Ovary (tissue), 9 donors: ENCODE measurements around the gene BCKDK. TPM values are rescaled to one million over a fixed set of nuclear protein-coding genes. Genes with fewer than 3 reads are reported as not detected.
A peak's percentile ranks its signal among the peaks of the same experiment; 100 is the strongest.
"Not testable (repeated sequence)": the region's sequence is repeated elsewhere in the genome, so short reads cannot be mapped to it uniquely, and the experiment has no call there.

Experiments used
- DNase-seq, 5 donors: peaks; one replicate each; pipeline ENCODE4 v3.0.0-alpha.2; 2019 to 2020
- H3K27ac ChIP-seq, 2 donors: fragments of 200-600 bp; one replicate each; pipeline versions ENCODE4 v1.5.1 to v1.8.0; 2019 to 2022
- H3K27me3 ChIP-seq: fragments of 200-600 bp; one replicate; pipeline ENCODE4 v1.8.0; 2022
- H3K36me3 ChIP-seq: fragments of 200-600 bp; sonication (generic); one replicate; pipeline ENCODE4 v1.5.1; 2019
- H3K4me1 ChIP-seq: one replicate; pipeline ENCODE4 v1.8.1; 2013; ENCODE audit warnings: mild to moderate bottlenecking, moderate library complexity; ENCODE audit not compliant: insufficient read depth
- H3K4me3 ChIP-seq: fragments of 200-600 bp; sonication (generic); one replicate; pipeline ENCODE4 v1.5.1; 2017
- H3K9me3 ChIP-seq, 2 donors: fragments of 200-600 bp in 1 of 2; sonication (generic) in 1 of 2; one replicate each; pipeline versions ENCODE4 v1.5.1 to v1.8.1; 2013 to 2019; ENCODE audit warnings: mild to moderate bottlenecking in 1 of 2, moderate library complexity in 1 of 2
- EP300 ChIP-seq: sonication (generic); formaldehyde crosslinking; IDR thresholded peaks from one replicate; pipeline ENCODE4 v1.6.1; 2017; ENCODE audit warnings: antibody characterized with exemption
- POLR2A ChIP-seq: fragments of 450-650 bp; IDR thresholded peaks from one replicate; pipeline ENCODE4 v1.6.1; 2017; ENCODE audit warnings: antibody characterized with exemption, mild to moderate bottlenecking, moderate library complexity
- WGBS, 3 donors: extraction: QIAGEN DNeasy Blood & Tissue Kit in 1 of 3; methylation state at CpG; one replicate each; pipeline versions ENCODE4 v1.1.5 to v1.1.7; 2013 to 2017; 5-methylcytosine and 5-hydroxymethylcytosine counted together
- intact Hi-C, 4 donors: fragments of 100-400 bp; cut with DNase I; formaldehyde crosslinking; loops; one replicate each; pipeline versions ENCODE4 v1.11.0 to v1.15.1; 2022 to 2023
- polyA plus RNA-seq, 2 donors: library from polyadenylated mRNA; stranded (reverse); fragments of 200-250 nt in 1 of 2; fragments of 350-450 nt in 1 of 2; fragmentation: Illumina TruSeq in 1 of 2; extraction: RNeasy Lipid Tissue Mini Kit (QIAGEN cat#74804) in 1 of 2; gene quantifications; one replicate each; pipeline ENCODE4 v1.2.3, GENCODE V29; 2013 to 2014
- total RNA-seq, 7 donors: library from RNA; depleted of rRNA in 2 of 7; stranded (reverse); fragments of >200 nt in 2 of 7; fragmentation: NEBNext Ultra II Directional in 3 of 7; extraction: Animal tissue kit (Norgen Biotek cat#: 25700) in 3 of 7; gene quantifications; one replicate each; pipeline versions ENCODE4 v1.1.0 to v1.2.4, GENCODE V29; 2016 to 2023
- TF ChIP-seq, protein P1 (sequence below), 3 donors: fragments of 450-650 bp in 2 of 3; fragments of 200-600 bp in 1 of 3; IDR thresholded peaks; one replicate each; pipeline versions ENCODE4 v1.5.1 to v1.8.0; 2016 to 2022; ENCODE audit warnings: antibody characterized with exemption in 3 of 3, mild to moderate bottlenecking in 1 of 3
- donor health status: DM: no; HTN: no; CAD: no; lungs with moderate emphysema.
- donor health status: DM: no; HTN: no; CAD: no.
- donor health status: Bipolar disorder and iron deficiency.
- donor health status: DM: yes; HTN: yes; CAD: no.
- donor health status: DM: no; HTN: no; CAD: no.
- donor health status: DM: yes; HTN: yes; CAD: no.

BCKDK gene
- total and polyA plus RNA-seq, 9 donors, result 18.6 to 51.9 (median 38.6) TPM

GRCh38 chr16:31143011-31143693, 35.0 kb downstream of the BCKDK start:
- Histone ChIP-seq H3K4me1 (peaks cover 7% of the 10 kb centered on the region), H3K27ac (no peak overlapping the region), H3K9me3 (no peaks in the 10 kb centered on the region), H3K27me3 (no peaks in the 10 kb centered on the region), H3K4me3 (peak overlapping the region; percentile 49), H3K36me3 (no peaks in the 10 kb centered on the region)
- peak; percentile 48 to 75 (median 68) for DNase-seq
- TF ChIP-seq POLR2A, result no peak
- no peak for TF ChIP-seq EP300
- TF ChIP-seq, protein P1, sequence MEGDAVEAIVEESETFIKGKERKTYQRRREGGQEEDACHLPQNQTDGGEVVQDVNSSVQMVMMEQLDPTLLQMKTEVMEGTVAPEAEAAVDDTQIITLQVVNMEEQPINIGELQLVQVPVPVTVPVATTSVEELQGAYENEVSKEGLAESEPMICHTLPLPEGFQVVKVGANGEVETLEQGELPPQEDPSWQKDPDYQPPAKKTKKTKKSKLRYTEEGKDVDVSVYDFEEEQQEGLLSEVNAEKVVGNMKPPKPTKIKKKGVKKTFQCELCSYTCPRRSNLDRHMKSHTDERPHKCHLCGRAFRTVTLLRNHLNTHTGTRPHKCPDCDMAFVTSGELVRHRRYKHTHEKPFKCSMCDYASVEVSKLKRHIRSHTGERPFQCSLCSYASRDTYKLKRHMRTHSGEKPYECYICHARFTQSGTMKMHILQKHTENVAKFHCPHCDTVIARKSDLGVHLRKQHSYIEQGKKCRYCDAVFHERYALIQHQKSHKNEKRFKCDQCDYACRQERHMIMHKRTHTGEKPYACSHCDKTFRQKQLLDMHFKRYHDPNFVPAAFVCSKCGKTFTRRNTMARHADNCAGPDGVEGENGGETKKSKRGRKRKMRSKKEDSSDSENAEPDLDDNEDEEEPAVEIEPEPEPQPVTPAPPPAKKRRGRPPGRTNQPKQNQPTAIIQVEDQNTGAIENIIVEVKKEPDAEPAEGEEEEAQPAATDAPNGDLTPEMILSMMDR (IDR thresholded peaks at IDR 0.05), result no peak
- intact Hi-C loops, result loop anchor here in 1 of 4 donors (2.0 kb wide), 1 partner anchor 158 kb away; the partner anchor contains the start of gene HSD3B7
- 46 to 49% (median 47%) methylated on average over 15 to 22 of the region's 22 CpGs for WGBS, 3 donors

- Histone ChIP-seq H3K36me3 (no peaks in the 10 kb centered on the region), H3K4me3 (no peak overlapping the region), H3K9me3 (no peaks in the 10 kb centered on the region), H3K27ac (no peak overlapping the region), H3K27me3 (no peaks in the 10 kb centered on the region), H3K4me1 (peaks cover 7% of the 10 kb centered on the region)
- DNase-seq, result peak in 1 of 5 donors; percentile 37
- TF ChIP-seq EP300, result no peak
- no peak for TF ChIP-seq POLR2A
- TF ChIP-seq, protein P1 (IDR thresholded peaks at IDR 0.05), result no peak
- 88 to 91% (median 89%) methylated on average over 8 of the region's 8 CpGs for WGBS, 3 donors
- intact Hi-C loops, result loop anchor here in 1 of 4 donors (2.0 kb wide), 1 partner anchor 159 kb away; the partner anchor contains the start of gene HSD3B7
These were observed 35.5 kb downstream of the BCKDK start for GRCh38 chr16:31143694-31144148.

DNA sequence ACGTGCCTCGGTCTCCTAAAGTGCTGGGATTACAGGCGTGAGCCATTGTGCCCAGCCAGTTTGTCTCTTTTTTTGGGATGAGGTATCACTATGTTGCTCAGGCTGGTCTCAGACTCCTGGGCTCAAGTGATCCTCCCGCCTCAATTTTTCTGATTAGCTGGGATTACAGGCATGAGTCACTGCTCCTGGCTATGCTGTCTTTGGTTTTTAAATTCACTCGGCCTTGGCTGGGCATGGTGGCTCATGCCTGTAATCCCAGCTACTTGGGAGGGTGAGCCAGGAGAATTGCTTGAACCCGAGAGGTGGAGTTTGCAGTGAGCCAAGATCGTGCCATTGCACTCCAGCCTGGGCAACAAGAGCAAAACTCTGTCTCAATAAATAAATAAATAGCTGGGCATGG, 36.2 kb downstream of the BCKDK start:
- intact Hi-C loops, H3K4me1 ChIP-seq, H3K4me3 ChIP-seq, H3K27ac ChIP-seq, H3K9me3 ChIP-seq, H3K27me3 ChIP-seq, DNase-seq, H3K36me3 ChIP-seq: not testable (repeated sequence)
- 73 to 80% (median 77%) methylated on average over 7 of the region's 7 CpGs for WGBS, 3 donors

DNA sequence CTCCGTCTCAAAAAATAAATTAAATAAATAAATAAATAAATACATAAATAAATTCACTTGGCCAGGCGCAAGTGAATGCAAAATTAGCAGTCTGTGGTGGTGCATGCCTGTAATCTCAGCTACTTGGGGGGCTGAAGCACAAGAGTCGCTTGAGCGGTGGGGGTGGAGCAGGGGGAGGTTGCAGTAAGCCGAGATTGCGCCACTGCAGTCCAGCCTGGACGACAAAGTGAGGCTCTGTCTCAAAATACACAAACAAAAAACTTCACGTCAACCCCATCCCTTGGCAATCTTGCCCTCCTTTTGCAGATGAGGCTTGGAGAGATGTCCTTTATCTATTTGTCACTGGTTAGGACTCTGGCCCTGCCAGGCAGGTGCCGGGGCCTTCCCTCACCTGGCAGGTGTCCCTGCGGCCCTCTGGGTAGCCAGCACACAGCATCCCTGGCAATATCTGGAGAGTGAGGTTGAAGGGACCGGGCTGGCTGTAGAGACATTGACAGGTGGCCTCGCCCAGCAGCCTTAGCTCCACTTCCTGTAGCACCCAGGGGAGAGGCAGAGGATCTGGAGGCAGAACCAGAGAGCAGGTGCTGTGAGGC, 37.3 kb downstream of the BCKDK start:
- TF ChIP-seq, protein P1 (IDR thresholded peaks at IDR 0.05), result no peak
- TF ChIP-seq POLR2A (no peak), EP300 (no peak)
- DNase-seq, result no peak
- no peaks in the 10 kb centered on the region for H3K36me3 ChIP-seq
- H3K4me1 ChIP-seq, result peaks cover 7% of the 10 kb centered on the region
- intact Hi-C loops, result no loop called here
- no peaks in the 10 kb centered on the region for H3K9me3 ChIP-seq
- no peak overlapping the region for H3K27ac ChIP-seq
- H3K4me3 ChIP-seq, result no peak overlapping the region
- H3K27me3 ChIP-seq, result no peaks in the 10 kb centered on the region
- 66 to 69% (median 67%) methylated on average over 12 of the region's 12 CpGs for WGBS, 3 donors

- Histone ChIP-seq H3K4me1 (peaks cover 2% of the 10 kb centered on the region), H3K27me3 (no peaks in the 10 kb centered on the region), H3K9me3 (no peaks in the 10 kb centered on the region), H3K4me3 (no peak overlapping the region), H3K27ac (no peak overlapping the region), H3K36me3 (no peaks in the 10 kb centered on the region)
- 89 to 94% (median 90%) methylated on average over 3 of the region's 3 CpGs for WGBS, 3 donors
- DNase-seq, result no peak
- TF ChIP-seq, protein P1 (IDR thresholded peaks at IDR 0.05), result no peak
- TF ChIP-seq EP300 (no peak), POLR2A (no peak)
- intact Hi-C loops, result no loop called here
These were observed 39.4 kb downstream of the BCKDK start for GRCh38 chr16:31147574-31147973.
